GM12801 (cell line): ENCODE data around the gene DNM2.

Experiments
- CTCF ChIP-seq: IDR thresholded peaks from one replicate; pipeline ENCODE4 v1.5.1; 2011; ENCODE audit warnings: control low read depth; ENCODE audit not compliant: insufficient read length; ENCODE audit errors: extremely low read depth

Gene DNM2

GRCh38 chr19:10816691-10817090 lies 98.8 kb downstream of the DNM2 start:
- no peak for TF ChIP-seq CTCF

DNA sequence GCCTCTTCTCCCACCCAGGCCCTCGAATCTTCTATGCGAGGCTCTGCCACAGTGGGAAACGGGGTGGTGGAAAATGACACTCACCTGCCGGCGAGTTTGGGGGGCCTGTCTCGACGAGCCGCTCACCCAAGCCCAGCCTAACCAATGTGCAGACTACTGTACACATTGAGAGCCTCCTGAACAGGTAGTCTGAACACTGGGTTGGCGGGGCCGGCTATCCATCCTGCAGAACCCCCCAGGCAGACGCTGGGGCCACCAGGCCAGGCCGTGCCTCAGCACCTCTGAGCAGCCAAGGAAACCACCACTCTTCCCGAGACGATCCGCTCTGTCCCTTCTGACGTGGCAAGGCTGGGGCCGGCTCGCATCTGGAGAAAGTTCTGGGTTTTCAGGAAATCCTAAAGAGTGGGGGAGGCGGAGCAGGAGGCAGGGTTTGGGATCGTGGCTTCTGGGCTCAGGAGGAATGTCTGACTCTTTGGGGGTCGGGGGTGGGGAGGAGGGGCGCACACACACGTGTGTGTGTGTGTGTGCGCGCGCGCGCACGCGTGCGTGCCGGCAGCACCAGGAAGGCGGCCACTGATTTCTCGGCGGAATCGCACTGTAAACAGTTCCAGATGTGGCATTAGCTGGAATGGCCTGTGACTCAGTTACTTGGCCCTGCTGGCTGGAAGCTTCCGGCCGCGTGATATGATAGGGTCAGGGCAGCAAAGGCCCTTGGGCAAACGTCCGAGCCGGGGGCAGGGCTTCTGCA lies 99.6 kb downstream of the DNM2 start:
- TF ChIP-seq CTCF = no peak

DNA sequence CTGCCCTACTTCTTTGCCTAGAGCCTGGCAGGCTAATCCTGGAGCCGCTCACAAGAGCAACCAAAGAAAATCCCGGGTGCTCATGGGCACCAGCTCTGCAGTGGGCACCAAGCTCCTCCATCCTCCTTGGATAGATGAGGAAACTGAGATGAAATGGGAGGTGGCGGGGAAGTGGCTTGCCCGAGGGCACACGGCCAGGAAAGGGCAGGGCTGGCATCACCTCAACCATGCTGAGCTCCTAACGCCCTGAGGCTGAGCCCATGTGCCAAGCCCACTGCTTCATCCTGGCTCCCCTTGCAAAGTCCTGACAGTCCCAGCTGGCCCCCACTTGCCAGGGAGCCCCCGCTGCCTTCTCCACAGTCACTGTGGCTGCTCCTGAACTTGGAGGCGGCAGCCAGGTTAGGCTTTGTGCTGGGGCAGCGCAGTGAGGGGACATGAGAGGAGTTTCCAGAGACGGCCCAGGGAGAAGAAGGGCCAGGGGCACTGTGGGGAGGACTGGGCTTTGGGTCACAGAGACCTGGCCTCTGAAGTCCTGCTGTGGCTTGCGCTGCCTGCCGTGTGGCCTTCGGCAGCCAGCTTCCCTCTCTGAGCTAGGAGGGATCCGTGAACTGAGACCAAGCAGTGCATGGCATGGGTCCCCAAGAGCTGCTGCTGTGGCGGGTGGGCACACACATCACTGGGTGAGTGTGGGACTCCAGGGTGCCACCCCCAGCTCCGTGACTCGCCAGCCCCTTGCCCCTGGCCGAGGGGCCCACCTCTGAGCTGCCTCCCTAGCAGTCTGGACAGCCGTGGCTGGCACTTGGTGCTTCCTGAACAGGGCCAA lies 100.6 kb downstream of the DNM2 start:
- no peak for TF ChIP-seq CTCF

DNA sequence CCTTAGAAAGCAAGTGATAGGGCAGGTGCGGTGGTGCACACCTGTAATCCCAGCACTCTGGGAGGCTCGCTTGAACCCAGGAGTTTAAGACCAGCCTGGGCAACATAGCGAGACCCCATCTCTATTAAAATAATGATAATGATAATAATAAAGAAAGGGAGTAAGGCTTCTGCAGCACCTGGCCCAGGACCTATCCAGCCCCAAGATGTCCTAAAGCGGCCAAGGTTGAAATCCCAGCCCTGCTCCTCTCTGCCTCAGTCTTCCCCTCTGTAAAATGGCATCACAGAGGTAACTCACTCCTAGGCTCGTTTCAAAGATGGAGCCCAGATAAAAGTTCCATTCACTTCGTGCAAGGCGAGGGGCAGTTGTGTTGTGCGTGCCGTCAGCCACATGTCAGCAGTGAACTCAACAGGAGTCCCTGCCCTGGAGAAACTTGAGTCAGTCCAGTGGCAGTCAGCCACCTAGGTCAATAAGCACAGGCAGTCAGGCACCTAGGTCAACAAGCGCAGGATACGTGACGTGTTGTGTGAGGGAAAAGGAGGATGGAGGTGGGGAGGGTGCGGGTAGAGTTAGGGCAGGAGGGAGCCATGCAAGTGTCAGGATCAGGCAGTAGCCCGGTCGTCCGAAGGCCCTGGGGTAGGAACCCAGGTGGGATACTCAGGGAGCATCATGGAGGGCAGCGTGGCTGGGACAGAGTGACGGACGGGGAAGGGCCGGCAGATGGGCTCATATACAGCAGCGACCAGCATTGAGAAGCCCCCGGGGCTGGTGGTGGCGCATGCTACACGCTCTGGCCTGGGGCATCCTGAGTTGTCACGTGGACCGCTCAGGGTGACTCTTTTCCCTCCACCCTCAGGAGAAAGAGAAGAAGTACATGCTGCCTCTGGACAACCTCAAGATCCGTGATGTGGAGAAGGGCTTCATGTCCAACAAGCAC lies 101.5 kb downstream of the DNM2 start:
- no peak for TF ChIP-seq CTCF

- TF ChIP-seq CTCF = no peak
These were observed 102.3 kb downstream of the DNM2 start for GRCh38 chr19:10820173-10820572.

- TF ChIP-seq CTCF = no peak
These were observed 105.8 kb downstream of the DNM2 start for GRCh38 chr19:10823690-10824089.

DNA sequence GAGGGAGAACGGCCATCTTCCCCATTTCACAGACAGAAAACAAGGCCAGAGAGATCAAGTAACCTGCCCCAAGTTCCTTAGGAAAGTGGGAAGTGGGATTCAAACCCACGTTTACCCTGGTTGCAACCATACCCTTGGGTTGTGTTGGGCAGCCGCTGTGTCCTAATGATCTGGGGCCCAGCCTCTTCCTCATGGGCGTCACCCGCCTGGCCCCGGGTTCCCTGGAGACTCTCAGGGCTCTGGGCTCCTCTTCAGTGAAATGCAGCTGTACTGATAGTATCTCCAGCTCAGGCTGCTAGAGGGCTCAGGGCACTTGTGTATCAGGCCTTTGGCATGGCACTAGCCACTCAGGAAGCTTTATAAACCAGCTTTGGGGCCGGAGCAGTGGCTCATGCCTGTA lies 108.4 kb downstream of the DNM2 start:
- TF ChIP-seq CTCF = no peak
